Measurements from ENCODE around the gene RAD51AP1.

- TF ChIP-seq POLR2A (IDR thresholded peaks at IDR 0.05) (no peak), CTCF (IDR thresholded peaks at IDR 0.05 in 8 of 11, conservative IDR thresholded peaks at IDR 0.05 in 3 of 11) (no peak), POLR2AphosphoS5 (IDR thresholded peaks at IDR 0.05) (no peak)
Measured at GRCh38 chr12:4496145-4496838, 42.4 kb upstream of the RAD51AP1 start.
